NCI-H446 treated with DMSO at 0.1 percent for 48 hours (cell line): ENCODE data around the gene TLL2.
"Not testable (repeated sequence)": the region's sequence is repeated elsewhere in the genome, so short reads cannot be mapped to it uniquely, and the experiment has no call there.

Experiments used
- DNase-seq: peaks from one replicate; lab custom pipeline; 2025; lab: John Stamatoyannopoulos, UW

TLL2 gene

GRCh38 chr10:96513698-96514561, at the start of gene TLL2:
Gene TLL2 (minus strand): TSS chr10:96513926. CDS start chr10:96513685, 241 bp downstream.
- DNase-seq = no peak

- DNase-seq = no peak
These were observed 47.5 kb upstream of the TLL2 start for GRCh38 chr10:96560966-96561887.

GRCh38 chr10:96560489-96560888, 46.8 kb upstream of the TLL2 start:
- DNase-seq = no peak

DNA sequence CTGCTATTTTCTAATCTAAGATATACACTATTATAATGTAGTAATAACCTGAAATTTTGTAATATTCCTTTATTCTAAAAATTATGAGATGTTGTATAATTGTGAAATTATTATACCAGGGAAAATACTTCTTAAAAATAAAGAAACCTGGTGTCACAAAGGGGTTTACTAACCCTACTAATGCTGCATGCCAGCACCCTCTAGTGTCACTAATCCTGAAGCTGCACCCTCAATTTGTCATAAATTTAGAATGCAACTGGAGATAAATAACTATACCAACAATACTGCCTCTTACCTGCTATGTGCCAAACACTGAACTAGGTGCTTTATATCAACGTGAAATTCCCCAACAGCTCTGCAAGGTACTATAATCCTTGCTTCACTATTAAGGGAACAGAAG, 42.3 kb upstream of the TLL2 start:
- no peak for DNase-seq

GRCh38 chr10:96555330-96555729, 41.6 kb upstream of the TLL2 start:
- DNase-seq = no peak

DNA sequence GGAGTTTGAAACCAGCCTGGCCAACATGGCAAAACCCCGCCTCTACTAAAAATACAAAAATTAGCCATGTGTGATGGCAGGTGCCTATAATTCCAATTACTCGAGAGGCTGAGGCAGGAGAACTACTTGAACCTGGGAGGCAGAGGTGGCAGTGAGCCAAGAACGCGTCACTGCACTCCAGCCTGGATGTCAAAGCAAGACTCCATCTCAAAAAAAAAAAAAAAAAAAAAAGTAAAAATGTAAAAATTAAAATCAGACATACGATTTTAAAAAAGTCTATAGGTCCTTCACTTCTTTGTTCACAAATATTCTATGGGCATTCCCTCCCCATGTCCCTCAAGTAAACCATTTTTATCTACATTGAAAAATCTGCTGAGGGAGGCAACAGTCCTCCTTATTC, 34.9 kb upstream of the TLL2 start:
- no peak for DNase-seq

GRCh38 chr10:96545558-96545957, 31.8 kb upstream of the TLL2 start:
- DNase-seq = not testable (repeated sequence)

GRCh38 chr10:96541921-96542320, 28.2 kb upstream of the TLL2 start:
- DNase-seq = no peak

- DNase-seq = no peak
These were observed 26.5 kb upstream of the TLL2 start for GRCh38 chr10:96540240-96540639.

GRCh38 chr10:96538683-96539082, 25.0 kb upstream of the TLL2 start:
- DNase-seq = no peak

DNA sequence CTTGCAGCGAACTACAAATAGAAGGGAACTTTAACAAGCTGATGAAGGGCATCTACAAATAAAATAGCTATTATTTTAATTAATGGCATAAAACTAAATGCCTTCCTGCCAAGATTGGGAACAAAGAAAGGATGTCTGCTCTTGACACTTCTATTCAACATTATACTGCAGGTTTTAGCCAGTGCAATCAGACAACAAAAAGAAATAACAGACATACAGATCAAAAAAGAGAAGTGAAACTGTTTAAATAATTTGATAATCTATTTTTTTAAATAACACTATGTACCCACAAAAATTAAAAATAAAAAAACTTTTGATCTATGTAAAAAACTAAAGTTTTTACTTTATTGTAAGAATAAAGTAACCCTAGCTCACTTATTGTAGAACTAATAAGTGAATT, 22.4 kb upstream of the TLL2 start:
- no peak for DNase-seq

GRCh38 chr10:96532523-96532922, 18.8 kb upstream of the TLL2 start:
- no peak for DNase-seq

GRCh38 chr10:96529634-96530279, 16.0 kb upstream of the TLL2 start:
- DNase-seq = no peak

DNA sequence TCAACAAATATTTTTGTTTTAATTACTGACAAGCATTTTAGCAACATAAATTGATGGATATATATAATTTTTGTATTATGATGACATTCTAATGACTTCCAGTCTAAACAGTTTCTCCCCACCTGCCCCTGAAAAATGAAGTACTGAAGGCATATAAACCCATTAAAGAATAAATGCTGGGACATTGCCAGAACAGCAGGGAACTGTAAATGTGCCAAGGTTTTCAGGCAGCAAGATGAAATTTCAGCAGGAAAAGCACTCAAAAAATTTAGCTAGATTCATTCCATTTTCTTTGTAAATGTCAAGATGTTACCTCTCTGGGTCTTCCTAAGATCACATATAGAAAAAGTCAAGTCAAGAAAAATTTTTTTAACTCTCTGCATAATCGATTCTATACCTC, 11.0 kb upstream of the TLL2 start:
- DNase-seq = no peak

DNA sequence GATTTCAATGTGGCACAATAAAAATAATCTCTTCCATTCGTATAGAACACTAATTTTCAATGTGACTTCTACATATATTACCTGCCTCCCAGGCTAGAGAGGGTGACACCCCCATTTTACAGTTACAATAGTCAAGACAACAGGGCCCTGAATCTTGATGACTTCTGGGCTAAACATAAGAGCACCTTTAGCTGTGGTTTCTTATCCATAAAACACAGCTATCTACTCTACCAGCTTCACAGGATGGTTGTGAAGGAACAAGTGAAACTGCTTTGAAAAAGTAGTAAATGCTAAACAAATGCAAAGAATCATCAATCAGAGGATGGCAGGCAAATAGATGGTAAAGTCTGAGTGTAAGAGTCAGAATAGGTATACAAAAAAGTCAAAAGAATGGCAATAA, 3.6 kb upstream of the TLL2 start:
- no peak for DNase-seq

- no peak for DNase-seq
These were observed 2.6 kb upstream of the TLL2 start for GRCh38 chr10:96516337-96516736.

DNA sequence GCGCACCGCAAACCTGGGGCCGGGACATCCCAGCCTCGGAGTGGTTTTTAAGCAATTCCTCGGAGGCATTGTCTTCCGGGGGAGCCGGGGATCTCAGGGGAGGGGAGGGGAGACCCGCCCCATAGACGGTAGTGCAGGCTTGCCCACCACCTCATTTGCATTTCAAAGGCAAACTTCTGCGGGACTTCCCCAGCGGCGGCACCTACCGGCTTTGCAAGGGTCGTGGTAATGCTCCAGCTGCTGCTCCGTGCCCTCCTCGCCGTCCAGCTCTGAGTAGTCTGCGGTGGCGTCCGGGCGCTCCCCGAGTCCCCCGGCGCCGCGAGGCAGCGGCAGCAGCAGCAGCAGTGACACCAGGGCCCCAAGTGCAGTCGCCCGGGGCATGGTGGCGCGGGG, 425 bp downstream of the TLL2 start:
- no peak for DNase-seq

DNA sequence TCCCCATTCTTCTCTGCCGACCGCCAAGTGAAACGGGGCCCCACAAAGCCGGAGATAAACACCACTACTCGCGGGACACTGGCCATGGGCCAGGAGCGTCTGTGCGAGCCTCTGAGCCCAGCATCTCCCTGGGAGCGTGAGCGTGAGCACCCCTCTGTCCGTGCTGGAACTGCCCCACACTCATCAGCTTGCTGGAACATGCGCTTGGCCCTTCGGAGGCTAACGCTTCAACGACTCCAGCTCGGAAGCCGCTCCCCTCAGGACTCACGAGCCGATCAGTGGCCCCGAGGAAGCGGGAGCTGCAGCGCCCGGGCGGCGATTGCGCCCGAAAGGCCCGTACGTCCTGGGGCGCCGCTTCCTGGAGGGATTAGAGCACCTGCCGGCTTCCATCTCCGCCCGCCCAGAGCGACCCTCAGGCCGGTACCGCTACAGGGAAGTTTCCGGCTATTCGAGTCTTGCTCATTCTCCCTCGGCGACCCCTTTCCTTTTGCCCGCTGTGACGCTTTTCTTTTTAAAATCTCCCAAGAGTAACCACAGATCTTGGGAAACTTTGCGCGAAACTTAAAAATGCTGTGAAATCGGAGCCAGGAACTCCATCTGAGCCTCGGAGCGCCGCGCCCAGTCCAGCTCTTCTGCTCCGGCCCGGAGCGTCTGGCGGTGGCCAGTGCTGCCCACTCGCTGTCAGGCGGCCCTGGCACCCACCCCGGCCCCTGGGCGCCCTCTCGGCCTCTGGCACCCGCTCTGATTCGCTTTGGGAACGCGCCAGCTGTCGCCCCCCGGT, 1.0 kb downstream of the TLL2 start:
- no peak for DNase-seq

DNA sequence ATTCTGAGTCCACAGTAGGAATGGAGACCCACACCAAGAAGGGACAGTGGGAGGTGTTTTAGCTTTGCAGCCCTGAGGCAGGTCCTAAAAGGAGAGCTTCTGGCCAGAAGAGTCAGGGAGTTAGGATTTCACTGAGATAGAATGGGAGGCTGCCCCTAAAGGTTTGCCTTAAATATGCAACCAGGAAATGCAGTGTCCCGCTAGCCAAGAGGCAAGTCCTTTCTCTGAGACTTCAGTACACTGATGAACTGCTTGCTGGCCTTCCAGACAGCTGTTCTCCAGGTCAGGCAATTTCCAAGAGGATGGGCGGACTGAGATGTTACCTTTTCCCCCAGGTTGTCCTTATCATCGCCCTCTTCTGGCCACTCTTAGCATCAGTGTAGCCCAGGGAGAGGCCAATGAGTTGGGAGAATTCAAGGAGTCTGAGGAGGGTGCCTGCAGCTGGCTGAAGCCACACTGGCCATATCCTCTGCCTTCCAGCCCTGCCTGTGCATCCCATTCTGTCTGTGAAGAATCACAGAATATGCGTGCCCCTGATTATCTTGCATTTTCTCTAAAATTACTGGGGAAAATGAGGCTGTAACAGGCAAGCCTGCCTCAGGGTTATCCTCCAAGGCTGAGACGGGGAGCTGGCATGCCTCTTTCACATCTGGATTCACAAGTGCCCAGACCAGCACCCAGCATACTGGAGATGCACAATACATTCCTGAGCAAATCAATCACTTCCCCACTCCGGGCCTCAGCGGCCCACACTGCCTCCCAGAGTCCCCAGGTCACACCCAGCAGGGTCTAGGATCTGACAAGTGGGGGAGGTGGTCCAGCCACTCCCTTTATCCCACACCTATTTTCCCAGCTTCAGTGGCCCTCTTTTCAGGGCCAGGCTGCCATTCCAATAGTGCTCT, 2.4 kb downstream of the TLL2 start:
- no peak for DNase-seq

DNA sequence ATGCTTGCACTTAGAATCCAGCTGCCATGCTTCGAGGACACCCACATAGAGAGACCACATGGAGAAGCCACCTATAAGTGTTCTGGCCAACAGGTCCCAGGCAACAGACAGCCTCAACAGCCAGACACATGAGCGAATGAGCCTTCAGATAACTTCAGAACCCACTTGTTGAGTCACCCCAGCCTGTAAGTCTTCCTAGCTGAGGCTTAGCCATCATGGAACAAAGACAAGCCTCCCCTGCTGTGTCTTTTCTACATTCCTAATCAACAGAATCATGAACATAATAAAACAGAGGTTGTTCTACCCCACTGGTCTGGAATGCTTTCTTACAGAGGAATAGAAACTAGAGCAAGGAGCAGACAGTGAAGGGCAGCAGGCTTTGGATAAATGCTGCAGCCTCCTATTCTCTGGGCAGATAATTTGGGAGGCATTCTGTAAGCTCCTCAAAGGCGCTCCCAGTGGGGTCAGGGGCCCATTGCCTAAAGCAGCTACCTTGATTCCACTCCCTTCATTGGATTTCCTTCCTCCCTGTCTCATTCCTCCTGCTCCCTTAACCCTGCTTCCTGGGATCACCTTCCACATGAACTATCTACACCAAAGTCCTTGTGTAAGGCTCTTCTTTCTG, 4.6 kb downstream of the TLL2 start:
- no peak for DNase-seq
